GM19238 (cell line): ENCODE data around the gene MUC15.

Experiments used
- DNase-seq: peaks from one replicate; pipeline ENCODE4 v3.0.0; 2011; ENCODE audit warnings: low spot score; ENCODE audit not compliant: insufficient read length

The MUC15 gene

DNA sequence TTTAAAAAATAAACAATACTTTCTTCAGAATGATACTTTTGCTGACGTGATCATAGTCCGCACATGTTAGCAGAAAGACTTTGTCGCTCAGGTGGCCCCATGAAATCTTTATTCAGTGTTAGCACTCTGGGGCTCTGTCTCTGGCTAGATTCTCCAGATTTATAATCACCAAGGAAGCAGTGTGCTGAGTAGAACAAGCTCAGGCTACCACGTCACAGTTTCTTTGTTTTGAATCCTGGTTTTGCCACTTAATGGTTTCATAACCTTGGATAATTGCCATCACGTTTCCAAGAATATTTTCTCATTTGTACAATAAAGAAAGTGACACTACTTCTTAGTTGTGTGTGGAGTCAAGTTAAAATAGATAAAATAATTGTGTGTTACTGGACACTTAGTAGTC is 3.9 kb upstream of the MUC15 start:
- no peak for DNase-seq

DNA sequence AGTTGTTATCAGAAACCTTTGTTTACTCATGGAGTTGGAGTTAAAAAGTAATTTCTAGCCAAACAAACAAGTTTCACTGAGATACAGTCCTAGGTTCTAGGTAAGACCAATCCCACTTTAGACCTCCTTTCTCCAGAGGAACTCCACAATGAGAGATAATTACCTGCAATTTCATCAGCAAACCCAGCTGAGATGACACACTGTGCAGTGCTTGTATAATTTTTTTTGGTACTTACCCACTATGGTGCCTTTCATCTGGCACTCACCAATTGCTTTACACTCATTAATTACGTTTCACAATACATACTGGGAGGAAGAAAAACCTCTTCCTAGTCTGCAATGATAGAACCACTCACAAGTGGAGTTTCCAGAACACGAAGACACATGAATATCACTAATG is 1.8 kb upstream of the MUC15 start:
- DNase-seq = no peak

GRCh38 chr11:26572770-26573402 is 823 bp upstream of the MUC15 start:
- DNase-seq = no peak

DNA sequence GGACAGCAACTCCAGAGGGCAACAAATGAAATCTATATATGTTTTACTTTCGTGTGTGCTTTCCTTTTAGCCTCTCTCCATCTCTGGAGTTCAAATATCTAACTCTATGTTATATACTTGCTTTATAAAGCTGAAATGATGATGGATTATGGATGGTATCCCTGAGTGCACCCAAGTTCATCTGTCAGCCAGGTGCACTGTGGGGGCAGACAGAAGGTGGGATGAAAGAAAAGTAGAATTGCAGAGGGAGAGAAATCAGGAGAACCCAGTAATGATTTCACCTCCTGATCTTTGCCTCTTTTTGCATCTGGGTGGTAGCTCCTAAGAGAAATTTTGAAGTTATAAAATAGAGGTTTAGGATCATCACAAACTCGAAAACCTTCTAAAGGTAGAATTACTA is 2.4 kb downstream of the MUC15 start:
- DNase-seq = no peak

DNA sequence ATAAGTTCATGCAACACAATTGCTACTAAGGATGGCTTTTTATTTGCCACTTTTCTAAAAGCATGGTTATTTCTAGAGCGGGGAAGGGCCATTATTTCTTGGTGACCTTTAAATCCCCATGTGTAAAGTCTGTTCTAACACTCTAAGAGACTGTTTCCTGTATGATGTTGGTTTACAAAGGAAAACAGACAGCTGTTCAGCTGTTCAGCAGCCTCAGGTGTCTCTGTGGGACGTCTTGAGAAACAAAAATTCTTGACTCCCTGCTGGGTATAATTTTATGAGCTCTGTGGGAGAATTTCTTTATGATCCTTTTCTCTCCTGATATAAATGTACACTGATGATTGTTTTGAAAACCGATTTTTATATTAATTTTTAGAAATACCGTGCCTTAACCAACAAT is 13.9 kb downstream of the MUC15 start:
- DNase-seq = no peak

GRCh38 chr11:26557666-26558065 is 14.4 kb downstream of the MUC15 start:
- DNase-seq = no peak

DNA sequence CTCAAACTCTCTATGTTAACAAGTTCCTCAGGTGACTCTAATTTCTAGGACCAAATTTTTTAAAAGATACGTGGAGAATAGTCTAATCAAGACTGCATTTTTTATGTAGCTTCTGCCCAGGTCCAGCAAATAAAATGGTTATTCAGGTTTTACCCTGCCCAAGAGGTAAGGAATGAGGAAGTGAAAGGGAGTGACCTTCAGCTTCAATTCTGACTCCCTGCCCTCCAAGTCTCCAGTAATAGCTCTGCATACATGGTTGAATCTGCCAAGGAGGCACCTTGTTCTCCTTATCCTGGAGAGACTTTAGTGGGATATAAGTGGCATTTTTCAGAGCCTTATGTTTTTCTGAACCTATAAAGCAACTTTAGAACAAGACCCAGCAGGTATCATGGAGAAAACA is 15.5 kb downstream of the MUC15 start:
- DNase-seq = no peak

- DNase-seq = no peak
Measured at GRCh38 chr11:26554455-26554854, 17.6 kb downstream of the MUC15 start.

DNA sequence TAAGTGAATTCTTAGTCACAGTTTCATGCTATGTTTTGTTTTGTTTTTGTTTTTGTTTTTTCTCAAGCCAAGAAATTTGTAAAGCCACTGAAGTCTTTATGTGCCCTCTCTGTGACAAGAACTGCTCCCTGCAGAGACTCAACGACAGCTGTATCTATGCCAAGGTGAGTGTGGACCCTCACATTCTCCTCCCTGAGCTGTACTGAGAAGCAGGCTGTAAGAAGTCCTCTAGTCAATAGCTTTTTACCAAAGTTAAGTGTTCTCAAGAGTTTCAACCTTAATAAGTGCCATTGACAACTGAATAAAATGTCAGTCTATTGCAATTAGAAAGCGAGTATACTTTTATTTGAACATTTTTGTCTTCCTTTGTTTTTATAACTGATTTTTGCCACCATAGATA is 18.9 kb downstream of the MUC15 start:
- DNase-seq = no peak

GRCh38 chr11:26551186-26551801 is 20.8 kb downstream of the MUC15 start:
- DNase-seq = no peak

DNA sequence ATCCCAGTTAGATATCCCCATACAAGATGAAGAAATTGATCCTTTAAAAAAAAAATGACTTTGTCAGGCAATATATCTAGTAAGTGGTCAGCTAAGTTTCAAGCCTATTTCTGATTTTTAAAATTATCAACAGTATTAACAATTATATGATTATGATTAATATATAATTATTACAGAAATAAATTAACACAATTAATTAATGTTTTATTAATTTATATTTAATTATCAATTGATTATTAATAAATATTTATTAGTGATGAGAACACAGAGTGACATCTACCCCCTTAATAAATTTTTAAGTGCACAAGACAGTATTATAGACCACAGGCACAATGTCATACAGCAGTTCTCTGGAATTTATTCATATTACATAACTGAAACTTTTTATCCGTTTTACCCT is 22.0 kb downstream of the MUC15 start:
- no peak for DNase-seq

- no peak for DNase-seq
Measured at GRCh38 chr11:26549176-26549575, 22.9 kb downstream of the MUC15 start.

GRCh38 chr11:26541870-26542269 is 30.2 kb downstream of the MUC15 start:
- no peak for DNase-seq

- DNase-seq = no peak
Measured at GRCh38 chr11:26539517-26539916, 32.5 kb downstream of the MUC15 start.

DNA sequence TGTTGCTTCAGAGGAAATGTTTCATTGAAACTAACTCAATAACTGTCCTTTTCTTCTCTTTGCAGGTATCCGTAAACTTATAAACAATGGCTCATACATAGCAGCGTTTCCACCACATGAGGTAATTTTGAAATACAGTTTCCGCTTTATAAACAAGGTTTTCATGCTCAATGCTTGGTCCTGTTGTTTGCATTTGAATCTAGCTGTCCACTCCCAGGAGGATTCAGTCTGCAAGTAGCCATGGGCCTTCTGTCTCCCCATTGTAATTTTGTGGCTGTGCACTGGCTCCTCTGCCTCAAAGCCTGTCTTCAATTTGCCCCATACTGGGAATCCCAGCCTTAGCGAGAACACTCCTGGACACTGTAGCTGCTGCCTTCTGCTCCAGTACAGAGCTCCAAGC is 34.7 kb downstream of the MUC15 start:
- DNase-seq = no peak

DNA sequence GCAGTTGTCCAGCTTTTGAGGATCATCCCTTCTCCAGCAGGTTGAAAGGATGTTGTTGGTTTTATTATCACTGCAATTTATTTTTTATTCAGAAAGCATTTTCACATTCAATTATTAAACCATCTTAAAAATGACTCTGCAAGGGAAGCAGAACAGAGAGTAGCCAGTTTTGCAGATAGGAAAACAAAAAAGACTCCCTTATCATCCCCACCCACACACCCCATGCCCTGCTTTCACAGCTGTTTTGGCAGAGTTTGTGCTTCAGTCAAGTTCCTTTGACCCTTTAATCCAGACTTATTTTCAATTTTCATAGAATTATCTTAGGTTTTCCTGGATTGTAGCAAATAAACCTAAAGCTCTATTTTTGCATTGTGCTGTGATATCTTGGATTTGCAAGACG is 44.4 kb downstream of the MUC15 start:
- no peak for DNase-seq

GRCh38 chr11:26522912-26523610 is 49.0 kb downstream of the MUC15 start:
- DNase-seq = no peak

- DNase-seq = no peak
Measured at GRCh38 chr11:26519469-26519868, 52.6 kb downstream of the MUC15 start.

- no peak for DNase-seq
Measured at GRCh38 chr11:26512196-26512595, 59.9 kb downstream of the MUC15 start.

DNA sequence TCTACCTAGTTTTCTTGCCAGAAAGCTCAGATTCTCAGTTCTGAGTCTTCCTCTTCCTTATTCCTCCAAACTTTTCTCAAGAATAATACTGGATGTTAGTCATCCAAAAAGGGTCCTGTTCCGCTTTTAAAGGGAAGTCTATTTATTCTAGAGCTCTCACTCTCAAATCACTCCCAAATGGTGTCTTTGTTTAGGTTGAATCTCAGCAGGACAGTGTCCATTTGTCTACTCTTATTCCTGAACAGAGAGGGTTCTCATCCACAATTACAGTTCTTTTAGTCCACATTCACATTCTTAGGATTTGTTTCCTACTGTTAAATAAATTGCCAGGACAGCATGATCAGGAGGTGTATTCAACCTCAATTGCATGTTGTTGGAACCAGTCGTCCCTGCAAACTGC is 61.3 kb downstream of the MUC15 start:
- DNase-seq = no peak

GRCh38 chr11:26510164-26510563 is 61.9 kb downstream of the MUC15 start:
- no peak for DNase-seq
